GM12878 (cell line): Measurements from ENCODE around the gene SP1. TPM values are rescaled to one million over a fixed set of nuclear protein-coding genes. Genes with fewer than 3 reads are reported as not detected.

ENCODE experiments used
- BHLHE40 ChIP-seq, 2 experiments: fragments of 450-650 bp in 1 of 2; IDR thresholded peaks; 2 replicates each; pipeline ENCODE4 v1.6.1; 2011 to 2017; ENCODE audit warnings: low read depth in 2 of 2, borderline replicate concordance in 1 of 2, improper control_type of control experiment in 1 of 2, low read length in 1 of 2, mild to moderate bottlenecking in 1 of 2
- CREB1 ChIP-seq: IDR thresholded peaks from 2 replicates; pipeline ENCODE4 v1.6.1; 2012; ENCODE audit warnings: low read depth, mild to moderate bottlenecking, inconsistent platforms
- CTCF ChIP-seq, 3 experiments: IDR thresholded peaks in 2 of 3; conservative IDR thresholded peaks in 1 of 3; 2 replicates each; pipeline ENCODE4 v1.5.1; 2011; ENCODE audit warnings: low read depth in 3 of 3, low read length in 3 of 3, mild to moderate bottlenecking in 3 of 3, control low read depth in 2 of 3, moderate library complexity in 2 of 3, inconsistent platforms in 1 of 3, mixed read lengths in 1 of 3; ENCODE audit not compliant: control insufficient read depth in 2 of 3, insufficient read depth in 1 of 3; ENCODE audit errors: extremely low read depth in 1 of 3
- EED ChIP-seq: sonication (generic); IDR thresholded peaks from 2 replicates; pipeline ENCODE4 v1.6.1; 2016; ENCODE audit warnings: antibody characterized with exemption, low read depth
- ELK1 ChIP-seq: IDR thresholded peaks from 2 replicates; pipeline ENCODE4 v1.6.1; 2012; ENCODE audit warnings: low read depth, low read length, improper control_type of control experiment
- EP300 ChIP-seq, 2 experiments: fragments of 150-350 bp in 1 of 2; IDR thresholded peaks; 2 replicates each; pipeline ENCODE4 v1.6.1; 2011 to 2012; ENCODE audit warnings: low read depth in 2 of 2, low read length in 2 of 2, borderline replicate concordance in 1 of 2, improper control_type of control experiment in 1 of 2, inconsistent platforms in 1 of 2; ENCODE audit not compliant: control insufficient read depth in 1 of 2
- ETV6 ChIP-seq, 2 experiments: fragments of 450-650 bp in 1 of 2; IDR thresholded peaks in 1 of 2; conservative IDR thresholded peaks in 1 of 2; 2 replicates each; pipeline ENCODE4 v1.6.1; 2014; ENCODE audit warnings: antibody characterized with exemption in 1 of 2, borderline replicate concordance in 1 of 2, low read depth in 1 of 2, mild to moderate bottlenecking in 1 of 2, moderate library complexity in 1 of 2
- GATAD2B ChIP-seq: fragments of 450-650 bp; conservative IDR thresholded peaks from 2 replicates; pipeline ENCODE4 v1.6.1; 2017; ENCODE audit warnings: low read depth, mild to moderate bottlenecking, moderate library complexity
- HCFC1 ChIP-seq: fragments of 150-350 bp; IDR thresholded peaks from 2 replicates; pipeline ENCODE4 v1.6.1; 2014; ENCODE audit warnings: low read length
- HDGF ChIP-seq: fragments of 450-650 bp; IDR thresholded peaks from 2 replicates; pipeline ENCODE4 v1.6.1; 2016; ENCODE audit warnings: antibody characterized with exemption
- IKZF2 ChIP-seq, 2 experiments: fragments of 450-650 bp; IDR thresholded peaks; 2 replicates each; pipeline ENCODE4 v1.6.1; 2017; ENCODE audit warnings: mild to moderate bottlenecking in 2 of 2, moderate library complexity in 2 of 2
- MYC ChIP-seq: IDR thresholded peaks from 2 replicates; pipeline ENCODE4 v1.6.1; 2011; ENCODE audit warnings: mild to moderate bottlenecking, low read length, moderate library complexity, inconsistent platforms; ENCODE audit not compliant: insufficient read depth, insufficient replicate concordance, insufficient read length, severe bottlenecking
- NRF1 ChIP-seq: conservative IDR thresholded peaks from 2 replicates; pipeline ENCODE4 v1.6.1; 2011; ENCODE audit warnings: mild to moderate bottlenecking, low read depth, low read length, improper control_type of control experiment
- PKNOX1 ChIP-seq: fragments of 450-650 bp; IDR thresholded peaks from 2 replicates; pipeline ENCODE4 v1.6.1; 2016; ENCODE audit warnings: mild to moderate bottlenecking
- PML ChIP-seq: IDR thresholded peaks from 2 replicates; pipeline ENCODE4 v1.6.1; 2012; ENCODE audit warnings: low read length, inconsistent platforms
- POLR2AphosphoS5 ChIP-seq: IDR thresholded peaks from 2 replicates; pipeline ENCODE4 v1.6.1; 2011; ENCODE audit warnings: mild to moderate bottlenecking, low read length, inconsistent platforms
- RBBP5 ChIP-seq: fragments of 200-600 bp; sonication (generic); conservative IDR thresholded peaks from 2 replicates; pipeline ENCODE4 v1.6.1; 2016
- RELB ChIP-seq: fragments of 450-650 bp; IDR thresholded peaks from 2 replicates; pipeline ENCODE4 v1.6.1; 2017; ENCODE audit warnings: low read depth, mild to moderate bottlenecking, moderate library complexity
- SMARCA5 ChIP-seq: fragments of 450-650 bp; IDR thresholded peaks from 2 replicates; pipeline ENCODE4 v1.6.1; 2017; ENCODE audit warnings: mild to moderate bottlenecking
- USF2 ChIP-seq: IDR thresholded peaks from 2 replicates; pipeline ENCODE4 v1.6.1; 2011; ENCODE audit warnings: low read depth, low read length, improper control_type of control experiment, borderline replicate concordance
- YBX1 ChIP-seq: fragments of 450-650 bp; IDR thresholded peaks from 2 replicates; pipeline ENCODE4 v1.6.1; 2016; ENCODE audit warnings: antibody characterized with exemption
- ZSCAN29 ChIP-seq: fragments of 450-650 bp; IDR thresholded peaks from 2 replicates; pipeline ENCODE4 v1.6.1; 2017; ENCODE audit warnings: mild to moderate bottlenecking, moderate library complexity
- polyA plus RNA-seq, 11 experiments: library from polyadenylated mRNA; depleted of rRNA in 4 of 11; unstranded in 6 of 11; stranded (reverse) in 5 of 11; fragments of >200 nt; fragmentation: Nextera tagmentation in 4 of 11; fragmentation: Illumina TruSeq in 1 of 11; extraction: Ambion mirVana in 4 of 11; extraction: Trizol in 1 of 11; gene quantifications; 1 replicate in 1 of 11; 2 replicates in 10 of 11; pipeline versions ENCODE4 v1.2.1 to v1.2.3, GENCODE V29; 2011 to 2016; ENCODE audit warnings: inconsistent platforms in 2 of 11, missing spikeins in 2 of 11, low read depth in 1 of 11
- total RNA-seq, 4 experiments: library from RNA; depleted of rRNA in 3 of 4; stranded (reverse); fragments of >200 nt in 3 of 4; fragmentation: Illumina TruSeq in 1 of 4; extraction: Trizol in 1 of 4; gene quantifications; 2 replicates each; pipeline versions ENCODE4 v1.2.1 to v1.2.3, GENCODE V29; 2013 to 2021

The SP1 gene
- total and polyA plus RNA-seq, 10 of the 15 experiments (the other 5 are each of a cell fraction or from before 2014, with no cell fraction given) = 3.3 to 52.0 (median 25.2) TPM

GRCh38 chr12:53452159-53453077, 72.4 kb downstream of the SP1 start (continued):
- TF ChIP-seq USF2 (no peak), SMARCA5 (peak; percentile 29; the same call in 1 of the 2 replicates), NRF1 (no peak), YBX1 (no peak), POLR2AphosphoS5 (peak; percentile 74), BHLHE40 (IDR thresholded peaks at IDR 0.05; ENCODE audit: borderline replicate concordance in 1 of 2, low read depth in 2 of 2, low read length in 1 of 2) (peak; percentile 60 to 78), ETV6 (conservative IDR thresholded peaks at IDR 0.05 in 1 of 2, IDR thresholded peaks at IDR 0.05 in 1 of 2; ENCODE audit: borderline replicate concordance in 1 of 2, low read depth in 1 of 2) (peak in 1 of 2 experiments; percentile 15; a peak in 1 of 4 replicates), HCFC1 (peak; percentile 62), HDGF (no peak), EED (0 out of 2 replicates have a peak, but pooled peaks have one; percentile 13), PKNOX1 (peak; percentile 31), RELB (0 out of 2 replicates have a peak, but pooled peaks have one; percentile 36), IKZF2 (IDR thresholded peaks at IDR 0.05) (peak in 1 of 2 experiments; percentile 51; a peak in 3 of 4 replicates), RBBP5 (peak; percentile 83; the same call in 1 of the 2 replicates), PML (peak; percentile 72; the same call in 1 of the 2 replicates), CTCF (IDR thresholded peaks at IDR 0.05 in 2 of 3, conservative IDR thresholded peaks at IDR 0.05 in 1 of 3; ENCODE audit: control insufficient read depth in 2 of 3, extremely low read depth in 1 of 3, insufficient read depth in 1 of 3, low read depth in 3 of 3, low read length in 3 of 3) (peak; percentile 28 to 49 (median 49); a peak in 5 of 6 replicates), CREB1 (peak; percentile 42; the same call in 1 of the 2 replicates), ELK1 (peak; percentile 36; the same call in 1 of the 2 replicates), MYC (peak; percentile 83), ZSCAN29 (peak; percentile 47; the same call in 1 of the 2 replicates), GATAD2B (peak; percentile 96), EP300 (IDR thresholded peaks at IDR 0.05; ENCODE audit: borderline replicate concordance in 1 of 2, control insufficient read depth in 1 of 2, low read depth in 2 of 2, low read length in 2 of 2) (no peak)
